ENCODE measurements around the gene VAMP1. TPM values are rescaled to one million over a fixed set of nuclear protein-coding genes. Genes with fewer than 3 reads are reported as not detected.

Gene VAMP1
- total and polyA plus RNA-seq, 2 of the 13 experiments (the other 11 are each of a cell fraction or from before 2014, with no cell fraction given) = 2.5 to 7.4 TPM

DNA sequence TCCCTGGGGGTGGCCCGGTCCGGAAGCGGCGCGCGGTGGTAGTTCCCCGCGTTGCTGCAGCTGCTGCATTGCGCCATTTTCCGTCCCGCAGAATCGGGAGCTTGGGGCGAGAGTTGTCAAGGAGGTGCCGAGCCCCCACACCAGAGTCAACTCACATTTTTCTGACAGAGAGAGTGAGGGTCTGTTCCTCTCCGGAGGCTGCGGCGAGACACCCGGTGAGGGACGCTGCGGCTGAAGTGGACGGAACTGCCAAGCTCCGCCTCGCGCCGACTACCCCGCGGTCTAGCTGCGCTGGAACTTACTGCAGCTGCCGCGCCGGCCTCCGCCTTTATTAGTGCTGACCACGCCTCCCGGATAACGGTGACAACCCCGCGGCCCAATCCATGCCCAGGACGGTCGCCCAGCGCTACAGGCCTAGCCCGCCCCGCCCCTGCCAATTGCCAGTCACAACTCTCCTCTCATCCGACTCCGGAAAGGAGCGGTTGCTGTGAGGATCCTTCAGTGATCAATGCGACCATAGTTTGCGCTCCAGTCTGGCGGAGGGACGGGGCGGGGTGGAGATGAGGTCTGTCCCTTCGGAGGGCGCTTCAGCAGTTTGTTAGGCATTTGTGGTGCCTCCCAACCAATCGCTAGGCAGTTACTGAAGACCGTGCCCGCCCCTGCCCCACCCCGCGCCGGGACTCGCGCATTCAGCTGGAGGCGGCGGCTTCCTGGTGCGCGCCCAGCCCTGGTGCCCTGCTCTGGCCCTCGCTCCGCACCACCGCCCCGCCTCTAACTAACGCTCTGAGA is at the start of gene VAMP1 (continued):
- TF ChIP-seq, protein P1, sequence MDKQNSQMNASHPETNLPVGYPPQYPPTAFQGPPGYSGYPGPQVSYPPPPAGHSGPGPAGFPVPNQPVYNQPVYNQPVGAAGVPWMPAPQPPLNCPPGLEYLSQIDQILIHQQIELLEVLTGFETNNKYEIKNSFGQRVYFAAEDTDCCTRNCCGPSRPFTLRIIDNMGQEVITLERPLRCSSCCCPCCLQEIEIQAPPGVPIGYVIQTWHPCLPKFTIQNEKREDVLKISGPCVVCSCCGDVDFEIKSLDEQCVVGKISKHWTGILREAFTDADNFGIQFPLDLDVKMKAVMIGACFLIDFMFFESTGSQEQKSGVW (CRISPR knock-in tag; IDR thresholded peaks at IDR 0.05; ENCODE audit: borderline replicate concordance) = no peak
- 0 out of 2 replicates have a peak, but pooled peaks have one; percentile 22 for TF ChIP-seq ZNF367 (CRISPR knock-in tag; IDR thresholded peaks at IDR 0.05; ENCODE audit: borderline replicate concordance)
- peak; percentile 23; the same call in 1 of the 2 replicates for TF ChIP-seq SIX4 (CRISPR knock-in tag; IDR thresholded peaks at IDR 0.05)
- TF ChIP-seq ZNF660 (CRISPR knock-in tag; IDR thresholded peaks at IDR 0.05; ENCODE audit: borderline replicate concordance, low read depth) = no peak
- TF ChIP-seq ZNF766 (CRISPR knock-in tag; IDR thresholded peaks at IDR 0.05; ENCODE audit: borderline replicate concordance) = no peak; the same call in 1 of the 2 replicates
- TF ChIP-seq, protein P2, sequence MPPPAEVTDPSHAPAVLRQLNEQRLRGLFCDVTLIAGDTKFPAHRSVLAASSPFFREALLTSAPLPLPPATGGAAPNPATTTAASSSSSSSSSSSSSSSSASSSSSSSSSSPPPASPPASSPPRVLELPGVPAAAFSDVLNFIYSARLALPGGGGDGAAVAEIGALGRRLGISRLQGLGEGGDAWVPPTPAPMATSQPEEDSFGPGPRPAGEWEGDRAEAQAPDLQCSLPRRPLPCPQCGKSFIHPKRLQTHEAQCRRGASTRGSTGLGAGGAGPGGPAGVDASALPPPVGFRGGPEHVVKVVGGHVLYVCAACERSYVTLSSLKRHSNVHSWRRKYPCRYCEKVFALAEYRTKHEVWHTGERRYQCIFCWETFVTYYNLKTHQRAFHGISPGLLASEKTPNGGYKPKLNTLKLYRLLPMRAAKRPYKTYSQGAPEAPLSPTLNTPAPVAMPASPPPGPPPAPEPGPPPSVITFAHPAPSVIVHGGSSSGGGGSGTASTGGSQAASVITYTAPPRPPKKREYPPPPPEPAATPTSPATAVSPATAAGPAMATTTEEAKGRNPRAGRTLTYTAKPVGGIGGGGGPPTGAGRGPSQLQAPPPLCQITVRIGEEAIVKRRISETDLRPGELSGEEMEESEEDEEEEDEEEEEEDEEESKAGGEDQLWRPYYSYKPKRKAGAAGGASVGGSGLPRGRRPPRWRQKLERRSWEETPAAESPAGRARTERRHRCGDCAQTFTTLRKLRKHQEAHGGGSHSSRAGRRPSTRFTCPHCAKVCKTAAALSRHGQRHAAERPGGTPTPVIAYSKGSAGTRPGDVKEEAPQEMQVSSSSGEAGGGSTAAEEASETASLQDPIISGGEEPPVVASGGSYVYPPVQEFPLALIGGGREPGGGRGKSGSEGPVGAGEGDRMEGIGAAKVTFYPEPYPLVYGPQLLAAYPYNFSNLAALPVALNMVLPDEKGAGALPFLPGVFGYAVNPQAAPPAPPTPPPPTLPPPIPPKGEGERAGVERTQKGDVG (CRISPR knock-in tag; IDR thresholded peaks at IDR 0.05; ENCODE audit: borderline replicate concordance) = 0 out of 2 replicates have a peak, but pooled peaks have one; percentile 21
- peak; percentile 69; the same call in 1 of the 2 replicates for TF ChIP-seq ONECUT2 (CRISPR knock-in tag; IDR thresholded peaks at IDR 0.05)
- TF ChIP-seq TIGD3 (CRISPR knock-in tag; IDR thresholded peaks at IDR 0.05; ENCODE audit: borderline replicate concordance) = no peak
- TF ChIP-seq ZNF746 (CRISPR knock-in tag; IDR thresholded peaks at IDR 0.05) = 0 out of 2 replicates have a peak, but pooled peaks have one; percentile 54
- TF ChIP-seq ZNF781 (CRISPR knock-in tag; IDR thresholded peaks at IDR 0.05; ENCODE audit: borderline replicate concordance, not compliant biosample characterization) = peak; percentile 46
- TF ChIP-seq ZNF777 (CRISPR knock-in tag; IDR thresholded peaks at IDR 0.05) = no peak; the same call in 1 of the 2 replicates
- TF ChIP-seq ZNF230 (CRISPR knock-in tag; IDR thresholded peaks at IDR 0.05) = peak; percentile 85; the same call in 1 of the 2 replicates
- TF ChIP-seq PAWR (CRISPR knock-in tag; IDR thresholded peaks at IDR 0.05; ENCODE audit: borderline replicate concordance) = no peak
- peak; percentile 76; the same call in 1 of the 2 replicates for TF ChIP-seq ZNF441 (CRISPR knock-in tag; IDR thresholded peaks at IDR 0.05; ENCODE audit: borderline replicate concordance)
- no peak for TF ChIP-seq NCOA5 (CRISPR knock-in tag; IDR thresholded peaks at IDR 0.05)
- no peak for TF ChIP-seq ZFP1 (CRISPR knock-in tag; IDR thresholded peaks at IDR 0.05)
- TF ChIP-seq, protein P3, sequence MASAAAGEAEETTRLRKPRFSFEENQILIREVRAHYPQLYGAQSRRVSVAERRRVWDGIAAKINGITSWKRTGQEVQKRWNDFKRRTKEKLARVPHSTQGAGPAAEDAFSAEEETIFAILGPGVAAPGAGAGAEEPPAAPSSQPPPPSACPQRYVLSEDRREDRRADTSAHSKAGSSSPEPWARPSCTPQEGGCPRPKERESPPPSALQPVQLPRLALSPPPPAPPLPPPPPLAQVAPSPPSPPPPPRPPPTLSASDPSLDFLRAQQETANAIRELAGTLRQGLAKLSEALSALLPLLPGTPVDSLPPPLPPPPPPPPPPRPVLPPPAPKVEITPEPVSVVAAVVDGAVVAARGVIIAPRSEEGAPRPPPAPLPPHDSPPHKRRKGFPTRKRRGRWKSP (CRISPR knock-in tag; IDR thresholded peaks at IDR 0.05) = peak; percentile 97
- TF ChIP-seq ZSCAN21 (CRISPR knock-in tag; IDR thresholded peaks at IDR 0.05; ENCODE audit: borderline replicate concordance) = peak; percentile 89
- TF ChIP-seq POLR2A (IDR thresholded peaks at IDR 0.05; ENCODE audit: insufficient read depth in 1 of 2, low read depth in 2 of 2, low read length in 2 of 2) = peak; percentile 99 to 100
- TF ChIP-seq ZNF776 (CRISPR knock-in tag; IDR thresholded peaks at IDR 0.05) = peak; percentile 75
- peak; percentile 89 for TF ChIP-seq ZNF576 (CRISPR knock-in tag; IDR thresholded peaks at IDR 0.05)
- TF ChIP-seq MAFF (IDR thresholded peaks at IDR 0.05; ENCODE audit: low read depth, low read length) = peak; percentile 8; the same call in 1 of the 2 replicates
- TF ChIP-seq KLF11 (CRISPR knock-in tag; IDR thresholded peaks at IDR 0.05) = peak; percentile 80
